ENCODE data around the gene ZKSCAN7. TPM values are rescaled to one million over a fixed set of nuclear protein-coding genes. Genes with fewer than 3 reads are reported as not detected.
"Not testable (repeated sequence)": the region's sequence is repeated elsewhere in the genome, so short reads cannot be mapped to it uniquely, and the experiment has no call there.

ZKSCAN7 gene
- total RNA-seq, 1 donor from 2014 or later = 0.76 TPM

DNA sequence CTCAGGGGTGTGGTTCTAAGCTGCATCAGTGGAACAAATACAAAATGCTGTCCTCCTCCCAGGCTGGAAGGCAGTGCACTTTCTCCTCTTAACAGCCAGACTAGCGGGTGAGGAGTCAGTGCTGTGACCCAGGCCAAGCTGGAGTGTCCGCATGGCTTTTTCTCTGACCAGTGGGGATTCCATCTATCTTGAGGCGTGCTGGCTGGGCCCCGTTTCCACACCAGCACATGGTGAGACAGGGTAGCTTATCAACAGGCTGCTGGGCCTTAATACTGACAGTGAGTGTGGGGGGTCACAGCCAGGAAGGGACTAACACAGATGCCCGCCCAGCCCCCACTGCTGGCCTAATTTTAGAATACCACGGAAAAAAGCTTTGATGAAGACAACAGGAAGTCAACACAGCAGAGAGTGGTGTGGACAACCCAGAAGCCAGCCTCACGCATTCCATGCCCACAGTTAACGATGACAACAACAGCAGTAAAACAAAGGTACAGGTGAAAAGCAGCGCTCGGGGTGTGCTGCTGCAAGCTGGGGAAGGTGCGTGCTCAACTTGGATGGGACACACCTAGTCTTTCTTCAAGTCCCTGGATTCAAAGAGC, 22.5 kb downstream of the ZKSCAN7 start:
- not testable (repeated sequence) for ATAC-seq

DNA sequence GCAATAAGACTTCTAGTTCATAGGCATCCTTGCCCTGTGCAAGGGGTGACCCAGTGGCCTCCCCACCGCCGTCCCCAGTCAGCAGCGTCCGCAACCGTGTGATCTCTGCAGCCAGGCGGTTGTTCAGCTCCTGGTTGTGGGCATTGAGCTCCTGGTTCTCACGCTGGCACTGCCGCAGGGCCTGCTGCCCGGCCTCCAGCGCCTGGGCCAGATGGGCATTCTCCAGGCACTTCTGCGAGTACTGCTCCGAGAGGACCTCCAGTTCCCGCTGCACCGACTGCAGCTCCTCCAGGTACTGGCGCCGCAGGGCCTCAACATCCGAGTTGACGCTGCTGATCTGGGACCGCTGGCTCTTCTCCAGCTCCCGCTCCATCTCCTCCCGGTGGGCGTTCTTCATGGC, 23.3 kb downstream of the ZKSCAN7 start:
- ATAC-seq = not testable (repeated sequence)

DNA sequence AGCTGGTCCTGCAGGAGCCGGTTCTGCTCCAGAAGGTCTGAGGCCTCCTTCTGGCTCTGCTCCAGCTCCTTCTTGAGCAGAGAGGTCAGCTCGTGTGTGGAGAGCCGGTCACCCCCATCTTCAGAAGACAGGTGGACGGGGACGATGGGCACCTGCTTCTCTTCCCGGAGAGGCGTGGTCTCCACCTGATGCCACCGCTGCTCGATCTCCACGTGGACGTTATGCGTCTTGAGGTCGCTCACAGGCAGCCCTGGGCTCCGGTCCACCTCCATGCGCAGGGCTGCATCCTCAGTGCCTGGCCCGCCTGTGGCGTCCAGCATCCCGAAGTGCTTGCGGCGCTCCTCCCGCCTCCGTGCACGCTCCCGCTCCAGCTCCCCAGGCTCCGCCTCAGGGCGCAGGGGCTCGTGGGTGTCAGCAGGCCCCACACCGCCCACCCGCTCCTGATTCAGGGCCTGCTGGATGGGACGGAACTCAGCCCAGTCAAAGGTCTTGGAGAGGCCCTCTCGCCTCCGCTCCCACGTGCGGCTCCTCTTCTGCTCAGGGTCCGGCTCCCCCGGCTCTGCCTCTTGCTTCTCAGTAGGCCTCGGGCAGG, 24.0 kb downstream of the ZKSCAN7 start:
- not testable (repeated sequence) for ATAC-seq

DNA sequence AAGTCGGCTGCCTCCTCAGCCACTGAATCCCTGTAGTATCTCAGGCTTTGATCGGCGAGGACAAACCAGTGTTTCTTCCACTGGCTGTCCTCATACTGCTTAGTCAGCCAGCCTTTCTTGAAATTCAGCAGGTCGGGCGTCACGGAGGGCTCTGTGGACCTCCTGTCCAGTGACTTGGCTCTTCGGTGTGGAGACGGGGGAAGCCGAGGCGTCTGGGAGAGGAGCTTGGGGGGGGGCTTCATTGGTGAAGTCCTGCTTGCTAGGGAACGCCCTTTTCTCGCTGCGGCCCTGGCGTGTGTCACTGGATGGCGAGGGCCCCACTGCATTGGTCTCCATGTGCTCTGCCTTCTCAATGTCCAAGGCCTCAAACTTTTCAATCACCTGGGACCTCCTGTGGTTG, 24.8 kb downstream of the ZKSCAN7 start:
- not testable (repeated sequence) for ATAC-seq

DNA sequence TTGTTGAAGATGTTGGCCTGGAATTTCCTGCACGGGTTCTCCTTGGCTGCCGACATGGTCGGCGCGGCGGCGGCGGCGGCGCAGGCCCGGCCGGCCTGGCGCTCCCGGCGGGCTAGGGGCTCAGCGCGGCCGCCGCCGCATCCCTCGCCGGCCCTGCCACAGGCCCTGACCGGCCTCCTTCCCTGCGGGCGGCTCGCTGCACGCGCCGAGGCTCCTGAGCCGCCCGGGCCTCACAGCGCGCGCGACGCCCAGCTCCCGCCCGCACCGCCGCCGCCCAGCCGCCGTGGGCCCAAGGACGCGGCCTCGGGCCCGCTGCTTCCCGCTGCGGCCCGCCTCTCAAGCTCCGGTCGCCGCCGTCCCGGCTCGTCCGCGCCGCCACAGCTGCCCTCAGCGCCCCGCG, 26.0 kb downstream of the ZKSCAN7 start:
- ATAC-seq = not testable (repeated sequence)

DNA sequence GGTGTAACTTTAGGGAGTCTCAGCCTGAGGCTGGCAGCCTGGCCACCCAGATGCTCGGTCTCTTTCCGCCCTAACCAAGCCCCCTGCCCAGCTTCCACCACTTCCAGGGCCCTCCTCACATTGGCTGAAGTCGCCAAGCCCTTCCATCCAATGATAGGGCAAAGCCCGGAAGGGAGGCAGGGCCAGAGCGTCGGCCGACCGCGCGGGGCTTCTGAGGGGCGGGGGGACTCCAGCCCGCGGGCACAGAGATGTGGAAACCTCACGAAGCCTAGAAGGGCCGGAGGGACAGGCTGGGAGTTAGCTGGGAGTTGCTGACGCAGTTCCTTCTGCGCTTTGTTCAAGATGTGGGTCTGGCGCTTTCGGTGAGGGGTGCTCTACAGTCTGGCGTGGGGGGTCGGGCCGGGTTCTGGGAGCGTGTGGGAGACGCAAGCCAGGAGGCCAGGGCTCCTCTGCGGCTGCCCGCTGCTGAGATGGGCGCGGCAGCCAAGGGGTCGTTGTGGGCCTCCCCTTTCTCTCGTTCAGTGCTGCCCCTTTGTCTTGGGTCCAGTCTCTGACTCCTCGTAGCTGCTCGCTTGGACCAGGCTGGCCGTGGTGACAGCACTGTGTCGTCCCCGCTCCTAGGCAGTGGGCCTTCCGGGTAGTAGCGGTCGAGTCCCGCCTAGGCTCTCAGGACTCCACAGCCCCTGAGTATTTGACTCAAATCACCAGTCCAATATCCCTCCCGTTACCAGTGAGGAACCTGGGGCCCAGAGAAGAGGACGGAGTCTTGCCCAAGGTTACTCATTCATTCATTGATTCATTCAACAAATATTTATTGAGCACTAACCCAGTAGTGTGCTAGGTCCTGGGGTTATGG, 29.9 kb downstream of the ZKSCAN7 start, which contains the start of gene ZNF660:
TSS of gene ZNF660 (plus strand) at position 319 of the 856 bp plus-strand sequence. CDS start 9,230 bp downstream, outside the sequence.
- peak; percentile 58 for ATAC-seq

DNA sequence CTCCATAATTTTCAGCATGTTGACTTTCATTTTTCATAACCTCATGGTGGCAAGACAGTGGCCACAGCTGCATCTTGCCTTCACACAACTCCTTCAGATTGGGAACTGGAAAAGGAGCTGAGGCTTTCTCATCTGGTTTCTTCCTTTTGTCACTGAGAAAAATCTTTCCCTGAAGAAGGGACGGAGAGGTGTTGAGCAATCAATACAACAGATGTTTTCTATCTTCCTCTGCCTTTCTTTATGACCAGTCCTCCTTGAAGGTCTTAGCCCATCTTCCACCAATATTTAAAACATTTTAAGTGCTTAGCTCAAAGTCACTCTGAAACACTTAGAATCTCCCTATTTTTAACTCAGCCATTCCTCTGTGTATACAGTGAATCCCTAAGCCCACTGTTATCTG, 41.6 kb downstream of the ZKSCAN7 start:
- ATAC-seq = no peak

DNA sequence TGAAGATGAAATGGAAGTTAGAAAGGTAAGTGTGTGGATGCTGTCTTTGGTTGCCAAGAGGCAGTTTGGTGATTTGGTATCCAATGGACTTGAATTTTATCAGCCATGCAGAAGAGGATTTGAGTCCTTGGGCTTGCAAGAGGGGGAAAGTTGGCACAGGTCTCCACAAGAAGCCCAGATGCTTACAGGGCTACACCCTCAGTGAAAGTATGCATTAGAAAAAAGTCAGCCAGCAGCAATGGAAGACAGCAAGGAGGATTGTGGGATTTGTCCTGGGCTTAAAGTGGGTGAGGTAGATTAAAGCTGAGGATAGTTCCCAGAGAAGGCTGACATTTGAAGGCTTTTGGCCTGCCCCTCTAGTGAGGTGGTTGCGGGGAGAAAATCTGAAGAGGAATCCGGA, 46.8 kb downstream of the ZKSCAN7 start:
- no peak for ATAC-seq

DNA sequence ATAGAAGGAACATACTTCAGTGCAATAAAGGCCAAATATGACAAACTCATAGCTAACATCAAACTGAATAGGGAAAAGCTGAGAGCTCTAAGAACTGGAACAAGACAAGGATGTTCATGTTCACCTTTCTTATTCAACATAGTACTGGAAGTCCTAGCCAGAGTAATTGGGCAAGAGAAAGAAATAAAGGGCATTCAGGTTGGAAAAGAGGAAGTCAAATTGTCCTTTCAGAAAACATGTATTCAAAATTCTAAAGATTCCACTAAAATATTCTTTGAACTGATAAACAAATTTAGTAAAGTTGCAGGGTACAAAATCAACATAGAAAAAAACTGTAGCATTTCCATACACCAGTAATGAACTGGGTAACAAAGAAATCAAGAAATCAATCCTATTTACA, 57.7 kb downstream of the ZKSCAN7 start:
- ATAC-seq = no peak

Other genes starting within 250 kb of the ZKSCAN7 start
- 20.5 TPM for gene TCAIM, start 216.4 kb upstream of the ZKSCAN7 start, total RNA-seq
- 5.8 TPM for gene ZNF445, start 77.5 kb upstream of the ZKSCAN7 start, total RNA-seq
- 0.16 TPM for gene ZNF660, start 29.8 kb downstream of the ZKSCAN7 start, total RNA-seq
- gene ZNF197, start 69.8 kb downstream of the ZKSCAN7 start, total RNA-seq = 7.0 TPM
- 6.5 TPM for gene ZNF35, start 93.5 kb downstream of the ZKSCAN7 start, total RNA-seq
- 1.7 TPM for gene ZNF502, start 157.5 kb downstream of the ZKSCAN7 start, total RNA-seq
- 1.1 TPM for gene ZNF501, start 174.4 kb downstream of the ZKSCAN7 start, total RNA-seq
- 10.6 TPM for gene KIAA1143, start 206.4 kb downstream of the ZKSCAN7 start, total RNA-seq
- gene KIF15, start 206.6 kb downstream of the ZKSCAN7 start, total RNA-seq = 7.3 TPM

All from esophagus mucosa (tissue), 1 donor.